A673 (cell line): ENCODE results near the gene RALGAPA1.

Source experiments
- EZH2 ChIP-seq: fragments of 200-600 bp; sonication (generic); IDR thresholded peaks from 2 replicates; pipeline ENCODE4 v1.6.1; 2017; ENCODE audit warnings: borderline replicate concordance, low read depth, mild to moderate bottlenecking, mixed read lengths, antibody characterized with exemption, low read length; ENCODE audit not compliant: poor library complexity, severe bottlenecking
- TF ChIP-seq, protein P1 (sequence below): fragments of 300-800, 200-600 bp; sonication (generic); conservative IDR thresholded peaks from 2 replicates; pipeline ENCODE4 v1.5.1; 2017; ENCODE audit warnings: low read depth, mild to moderate bottlenecking, antibody characterized with exemption, low read length, moderate library complexity, mixed read lengths

DNA sequence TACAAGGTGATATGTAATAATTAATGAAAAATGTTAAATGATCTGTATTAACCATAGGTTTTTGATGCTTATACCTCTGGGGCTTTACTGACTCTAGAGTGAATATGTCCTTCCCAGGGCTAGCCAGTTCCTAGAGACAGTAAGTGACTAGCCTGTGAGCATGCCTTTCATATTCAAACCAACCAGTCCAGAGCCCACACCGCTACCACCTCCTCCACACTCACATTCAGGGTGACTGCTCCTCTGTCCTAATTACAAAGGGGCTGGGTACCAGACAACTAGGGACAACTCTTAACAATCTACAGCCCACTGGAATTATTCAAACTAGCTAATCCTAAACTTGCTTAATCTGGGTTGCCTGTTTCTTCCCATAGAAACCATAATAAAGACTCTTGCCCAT, 49.0 kb downstream of the RALGAPA1 start:
- TF ChIP-seq, protein P1, sequence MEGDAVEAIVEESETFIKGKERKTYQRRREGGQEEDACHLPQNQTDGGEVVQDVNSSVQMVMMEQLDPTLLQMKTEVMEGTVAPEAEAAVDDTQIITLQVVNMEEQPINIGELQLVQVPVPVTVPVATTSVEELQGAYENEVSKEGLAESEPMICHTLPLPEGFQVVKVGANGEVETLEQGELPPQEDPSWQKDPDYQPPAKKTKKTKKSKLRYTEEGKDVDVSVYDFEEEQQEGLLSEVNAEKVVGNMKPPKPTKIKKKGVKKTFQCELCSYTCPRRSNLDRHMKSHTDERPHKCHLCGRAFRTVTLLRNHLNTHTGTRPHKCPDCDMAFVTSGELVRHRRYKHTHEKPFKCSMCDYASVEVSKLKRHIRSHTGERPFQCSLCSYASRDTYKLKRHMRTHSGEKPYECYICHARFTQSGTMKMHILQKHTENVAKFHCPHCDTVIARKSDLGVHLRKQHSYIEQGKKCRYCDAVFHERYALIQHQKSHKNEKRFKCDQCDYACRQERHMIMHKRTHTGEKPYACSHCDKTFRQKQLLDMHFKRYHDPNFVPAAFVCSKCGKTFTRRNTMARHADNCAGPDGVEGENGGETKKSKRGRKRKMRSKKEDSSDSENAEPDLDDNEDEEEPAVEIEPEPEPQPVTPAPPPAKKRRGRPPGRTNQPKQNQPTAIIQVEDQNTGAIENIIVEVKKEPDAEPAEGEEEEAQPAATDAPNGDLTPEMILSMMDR = no peak
- no peak for TF ChIP-seq EZH2
